Ovary (tissue), 3 donors: ENCODE data around the gene CEP72.
"Not testable (repeated sequence)": the region's sequence is repeated elsewhere in the genome, so short reads cannot be mapped to it uniquely, and the experiment has no call there.

Experiments used
- CTCF ChIP-seq, 3 donors: fragments of 450-650 bp in 2 of 3; fragments of 200-600 bp in 1 of 3; IDR thresholded peaks; one replicate each; pipeline versions ENCODE4 v1.5.1 to v1.8.0; 2016 to 2022; ENCODE audit warnings: antibody characterized with exemption in 3 of 3, mild to moderate bottlenecking in 1 of 3
- EP300 ChIP-seq: sonication (generic); formaldehyde crosslinking; IDR thresholded peaks from one replicate; pipeline ENCODE4 v1.6.1; 2017; ENCODE audit warnings: antibody characterized with exemption
- POLR2A ChIP-seq: fragments of 450-650 bp; IDR thresholded peaks from one replicate; pipeline ENCODE4 v1.6.1; 2017; ENCODE audit warnings: antibody characterized with exemption, mild to moderate bottlenecking, moderate library complexity
- donor health status: DM: no; HTN: no; CAD: no.

- TF ChIP-seq POLR2A; CTCF (IDR thresholded peaks at IDR 0.05); EP300: not testable (repeated sequence)
Measured at GRCh38 chr5:628351-629205, 16.4 kb downstream of the CEP72 start.
